ENCODE measurements around the gene TGFBI. TPM values are rescaled to one million over a fixed set of nuclear protein-coding genes. Genes with fewer than 3 reads are reported as not detected.

The TGFBI gene
- total RNA-seq, 1 donor from 2014 or later, result 4.6 TPM

DNA sequence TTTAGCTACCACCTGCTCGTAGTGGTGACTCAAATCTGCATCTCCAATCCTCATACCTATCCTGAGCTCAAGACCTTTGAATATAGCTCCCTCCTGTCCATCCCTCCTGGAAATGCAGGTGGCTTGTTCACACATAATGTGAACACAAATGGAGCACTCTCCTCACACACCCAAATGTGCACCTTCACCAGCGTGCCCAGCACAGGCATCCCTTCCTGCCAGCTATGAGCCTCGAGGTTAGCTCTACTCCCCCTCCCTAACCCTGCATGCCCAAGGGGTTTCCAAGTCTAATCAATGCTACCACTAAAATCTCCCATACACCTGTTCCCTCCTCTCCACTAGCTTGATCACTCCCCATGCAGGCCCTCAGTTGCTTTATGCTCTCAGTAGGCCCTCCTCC is 2.2 kb upstream of the TGFBI start:
- Mint-ChIP-seq H3K4me3 (no peak overlapping the region), H3K27ac (ENCODE audit: unreplicated experiment) (no peak overlapping the region), H3K4me1 (no peaks in the 10 kb centered on the region), H3K27me3 (ENCODE audit: low read depth) (peaks cover 66% of the 10 kb centered on the region), H3K9me3 (no peaks in the 10 kb centered on the region), H3K36me3 (ENCODE audit: low read depth) (no peaks in the 10 kb centered on the region)
- TF ChIP-seq, protein P1, sequence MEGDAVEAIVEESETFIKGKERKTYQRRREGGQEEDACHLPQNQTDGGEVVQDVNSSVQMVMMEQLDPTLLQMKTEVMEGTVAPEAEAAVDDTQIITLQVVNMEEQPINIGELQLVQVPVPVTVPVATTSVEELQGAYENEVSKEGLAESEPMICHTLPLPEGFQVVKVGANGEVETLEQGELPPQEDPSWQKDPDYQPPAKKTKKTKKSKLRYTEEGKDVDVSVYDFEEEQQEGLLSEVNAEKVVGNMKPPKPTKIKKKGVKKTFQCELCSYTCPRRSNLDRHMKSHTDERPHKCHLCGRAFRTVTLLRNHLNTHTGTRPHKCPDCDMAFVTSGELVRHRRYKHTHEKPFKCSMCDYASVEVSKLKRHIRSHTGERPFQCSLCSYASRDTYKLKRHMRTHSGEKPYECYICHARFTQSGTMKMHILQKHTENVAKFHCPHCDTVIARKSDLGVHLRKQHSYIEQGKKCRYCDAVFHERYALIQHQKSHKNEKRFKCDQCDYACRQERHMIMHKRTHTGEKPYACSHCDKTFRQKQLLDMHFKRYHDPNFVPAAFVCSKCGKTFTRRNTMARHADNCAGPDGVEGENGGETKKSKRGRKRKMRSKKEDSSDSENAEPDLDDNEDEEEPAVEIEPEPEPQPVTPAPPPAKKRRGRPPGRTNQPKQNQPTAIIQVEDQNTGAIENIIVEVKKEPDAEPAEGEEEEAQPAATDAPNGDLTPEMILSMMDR (conservative IDR thresholded peaks at IDR 0.05), result no peak
- DNase-seq (ENCODE audit: low read depth, low spot score), result no peak

DNA sequence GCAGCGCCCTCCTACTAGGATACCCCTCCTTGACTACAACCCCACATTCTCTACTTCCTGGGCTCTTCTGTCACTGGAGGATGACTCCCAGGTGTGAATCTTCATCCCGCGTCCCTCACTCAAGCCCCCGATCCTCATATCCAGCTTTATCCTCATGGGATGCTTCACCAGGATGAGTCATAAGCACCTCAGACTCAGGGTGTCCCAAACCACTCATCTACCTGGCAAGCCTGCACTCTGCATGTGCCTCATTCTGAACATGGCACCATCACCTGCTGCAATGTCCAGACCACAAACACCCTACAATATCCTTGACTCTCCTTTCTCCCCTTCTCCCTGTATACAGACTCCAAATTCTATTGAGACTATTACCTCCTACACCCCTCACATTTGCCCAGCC is 1.5 kb upstream of the TGFBI start:
- H3K27ac Mint-ChIP-seq (ENCODE audit: unreplicated experiment), result no peak overlapping the region
- DNase-seq (ENCODE audit: low read depth, low spot score), result no peak
- no peaks in the 10 kb centered on the region for H3K9me3 Mint-ChIP-seq
- TF ChIP-seq, protein P1 (conservative IDR thresholded peaks at IDR 0.05), result no peak
- H3K4me1 Mint-ChIP-seq, result no peaks in the 10 kb centered on the region
- H3K36me3 Mint-ChIP-seq (ENCODE audit: low read depth), result no peaks in the 10 kb centered on the region
- peaks cover 69% of the 10 kb centered on the region for H3K27me3 Mint-ChIP-seq (ENCODE audit: low read depth)
- H3K4me3 Mint-ChIP-seq, result no peak overlapping the region

DNA sequence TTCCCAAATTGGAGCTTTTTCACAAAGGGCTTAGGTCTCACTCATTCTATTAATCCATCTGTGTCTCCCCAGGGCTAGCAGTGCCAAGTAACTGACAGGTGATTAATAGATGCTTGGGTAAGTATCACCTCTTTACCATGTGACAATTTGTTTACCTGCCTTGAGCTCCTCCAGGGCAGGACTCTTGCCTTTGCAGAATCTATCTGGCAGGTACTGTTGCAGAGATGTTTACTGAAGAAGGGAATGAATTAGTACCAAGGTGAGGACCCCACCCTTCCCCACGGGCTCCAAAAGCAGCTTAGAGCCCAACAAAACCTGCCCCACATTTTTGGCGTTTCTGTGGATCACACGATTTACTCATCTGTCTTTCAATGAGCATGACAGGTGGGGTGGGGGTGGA is 698 bp upstream of the TGFBI start:
- Mint-ChIP-seq H3K4me3 (no peak overlapping the region), H3K9me3 (no peaks in the 10 kb centered on the region), H3K27me3 (ENCODE audit: low read depth) (peaks cover 73% of the 10 kb centered on the region), H3K27ac (ENCODE audit: unreplicated experiment) (no peak overlapping the region), H3K36me3 (ENCODE audit: low read depth) (no peaks in the 10 kb centered on the region), H3K4me1 (no peaks in the 10 kb centered on the region)
- no peak for DNase-seq (ENCODE audit: low read depth, low spot score)
- TF ChIP-seq, protein P1 (conservative IDR thresholded peaks at IDR 0.05), result no peak

DNA sequence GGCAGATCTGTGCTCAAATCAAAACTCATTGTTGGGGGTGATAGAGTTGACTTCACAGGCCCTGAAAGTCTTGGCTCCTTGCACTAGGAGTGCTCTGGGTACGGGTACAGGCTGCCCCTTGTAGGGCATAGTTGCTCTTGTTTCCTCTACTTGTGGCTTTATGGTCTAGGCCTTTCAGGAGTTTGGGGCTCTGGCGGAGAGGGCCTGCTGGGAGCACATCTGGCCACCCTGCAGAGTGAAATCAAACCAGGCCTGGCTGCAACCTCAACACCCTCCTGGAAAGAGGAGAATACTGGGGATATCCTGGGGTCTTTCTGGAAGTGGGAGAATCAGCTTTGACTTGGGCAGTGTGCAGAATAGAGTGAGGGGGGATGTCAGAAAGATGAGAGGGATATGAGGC is 1.5 kb downstream of the TGFBI start:
- Mint-ChIP-seq H3K36me3 (ENCODE audit: low read depth) (no peaks in the 10 kb centered on the region), H3K27ac (ENCODE audit: unreplicated experiment) (no peak overlapping the region), H3K27me3 (ENCODE audit: low read depth) (peaks cover 65% of the 10 kb centered on the region), H3K4me3 (no peak overlapping the region), H3K4me1 (no peaks in the 10 kb centered on the region), H3K9me3 (no peaks in the 10 kb centered on the region)
- DNase-seq (ENCODE audit: low read depth, low spot score), result no peak
- TF ChIP-seq, protein P1 (conservative IDR thresholded peaks at IDR 0.05), result no peak

DNA sequence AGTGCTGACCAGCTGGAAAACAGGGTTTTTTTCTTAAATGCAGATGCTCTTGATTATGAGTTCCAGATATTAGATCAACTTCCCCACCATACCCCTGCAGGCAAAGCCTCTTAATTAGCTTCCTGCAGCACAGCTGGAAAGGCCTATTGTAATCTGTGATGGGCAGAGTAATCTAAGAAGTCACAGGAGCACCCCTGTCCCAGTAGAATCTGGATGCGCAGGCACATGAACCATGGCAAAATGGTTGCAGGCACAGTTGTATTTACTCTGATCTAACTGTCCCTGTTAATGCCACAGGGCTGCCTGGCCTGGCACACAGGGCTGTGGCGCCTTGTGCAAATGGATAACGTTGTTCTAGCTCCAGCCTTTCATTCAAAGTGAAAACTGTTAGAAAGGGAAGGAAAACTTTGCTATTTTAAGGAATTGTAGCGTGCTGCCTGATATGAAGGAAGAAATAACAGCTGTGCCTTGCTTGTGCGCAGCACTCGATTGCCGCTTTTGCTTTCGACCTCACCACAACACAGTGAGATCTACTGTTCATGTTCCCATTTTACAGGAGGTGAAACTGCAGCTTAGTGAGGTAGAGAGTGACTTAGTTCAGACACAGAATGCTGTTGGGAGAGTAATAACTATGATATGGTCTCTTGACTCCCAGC is 2.3 kb downstream of the TGFBI start:
- Mint-ChIP-seq H3K9me3 (no peaks in the 10 kb centered on the region), H3K4me3 (no peak overlapping the region), H3K4me1 (no peaks in the 10 kb centered on the region), H3K36me3 (ENCODE audit: low read depth) (no peaks in the 10 kb centered on the region), H3K27me3 (ENCODE audit: low read depth) (peaks cover 62% of the 10 kb centered on the region), H3K27ac (ENCODE audit: unreplicated experiment) (no peak overlapping the region)
- TF ChIP-seq, protein P1 (conservative IDR thresholded peaks at IDR 0.05), result no peak
- DNase-seq (ENCODE audit: low read depth, low spot score), result no peak
